ENCODE data around the gene ALOX5.
"Not testable (repeated sequence)": the region's sequence is repeated elsewhere in the genome, so short reads cannot be mapped to it uniquely, and the experiment has no call there.

GRCh38 chr10:45331824-45332223 is 42.2 kb upstream of the ALOX5 start:
- TF ChIP-seq POLR2AphosphoS5 (IDR thresholded peaks at IDR 0.05), result not testable (repeated sequence)
- TF ChIP-seq, protein P1, sequence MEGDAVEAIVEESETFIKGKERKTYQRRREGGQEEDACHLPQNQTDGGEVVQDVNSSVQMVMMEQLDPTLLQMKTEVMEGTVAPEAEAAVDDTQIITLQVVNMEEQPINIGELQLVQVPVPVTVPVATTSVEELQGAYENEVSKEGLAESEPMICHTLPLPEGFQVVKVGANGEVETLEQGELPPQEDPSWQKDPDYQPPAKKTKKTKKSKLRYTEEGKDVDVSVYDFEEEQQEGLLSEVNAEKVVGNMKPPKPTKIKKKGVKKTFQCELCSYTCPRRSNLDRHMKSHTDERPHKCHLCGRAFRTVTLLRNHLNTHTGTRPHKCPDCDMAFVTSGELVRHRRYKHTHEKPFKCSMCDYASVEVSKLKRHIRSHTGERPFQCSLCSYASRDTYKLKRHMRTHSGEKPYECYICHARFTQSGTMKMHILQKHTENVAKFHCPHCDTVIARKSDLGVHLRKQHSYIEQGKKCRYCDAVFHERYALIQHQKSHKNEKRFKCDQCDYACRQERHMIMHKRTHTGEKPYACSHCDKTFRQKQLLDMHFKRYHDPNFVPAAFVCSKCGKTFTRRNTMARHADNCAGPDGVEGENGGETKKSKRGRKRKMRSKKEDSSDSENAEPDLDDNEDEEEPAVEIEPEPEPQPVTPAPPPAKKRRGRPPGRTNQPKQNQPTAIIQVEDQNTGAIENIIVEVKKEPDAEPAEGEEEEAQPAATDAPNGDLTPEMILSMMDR (IDR thresholded peaks at IDR 0.05 in 8 of 11, conservative IDR thresholded peaks at IDR 0.05 in 3 of 11), result not testable (repeated sequence)

All from spleen (tissue), 7 donors.